Stimulated activated CD8-positive, alpha-beta memory T cell treated with anti-CD3 and anti-CD28 coated beads, Interleukin-15, amount 100 ng/mL, for 4 hours (primary cell): ENCODE measurements around the gene ACKR2.
"Not testable (repeated sequence)": the region's sequence is repeated elsewhere in the genome, so short reads cannot be mapped to it uniquely, and the experiment has no call there.

Experiments
- DNase-seq, 2 donors: peaks; one replicate each; pipeline ENCODE4 v3.0.0-alpha.2; 2020; ENCODE audit warnings: low read depth in 2 of 2

Gene ACKR2

DNA sequence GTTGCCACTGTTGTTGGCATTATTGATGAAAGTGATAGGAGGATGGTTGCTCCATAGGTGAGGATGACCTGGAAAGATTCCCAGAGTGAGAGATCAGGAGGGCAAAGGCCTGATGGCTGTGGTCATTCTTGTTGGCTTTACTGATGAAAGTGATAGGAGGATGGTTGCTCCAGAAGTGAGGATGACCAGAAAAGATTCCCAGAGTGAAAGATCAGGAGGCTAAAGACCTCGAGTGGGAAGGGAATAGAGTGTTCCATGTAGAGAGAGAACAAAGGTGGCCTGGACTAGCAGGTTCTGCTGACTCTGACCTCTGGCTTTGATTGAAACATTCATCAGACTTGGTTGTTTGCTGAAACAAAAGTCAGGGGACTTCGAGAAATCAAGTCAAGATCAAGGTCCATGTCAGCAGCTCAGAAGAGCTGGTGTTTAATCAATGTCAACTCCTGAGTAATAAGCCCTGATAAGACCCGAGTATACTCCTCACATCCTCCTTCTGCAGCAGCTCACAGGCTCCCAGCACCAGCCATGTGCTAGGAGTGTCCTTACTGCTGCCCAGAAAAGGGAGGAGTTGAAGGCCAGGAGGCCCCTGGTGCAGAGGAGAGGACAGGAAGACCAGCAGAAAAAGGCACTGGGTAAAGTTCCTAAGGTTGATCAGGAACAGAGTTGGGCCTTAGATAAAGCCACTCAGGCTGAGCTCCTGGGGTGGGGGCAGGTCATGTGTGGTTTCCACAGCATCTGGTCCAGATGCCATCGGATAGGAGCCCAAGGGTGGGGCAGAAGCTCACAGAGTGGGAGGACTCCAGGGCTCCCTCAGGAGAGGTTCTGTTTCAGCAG lies 46.5 kb downstream of the ACKR2 start:
- no peak for DNase-seq

GRCh38 chr3:42856544-42856943 lies 47.3 kb downstream of the ACKR2 start:
- DNase-seq, result no peak

DNA sequence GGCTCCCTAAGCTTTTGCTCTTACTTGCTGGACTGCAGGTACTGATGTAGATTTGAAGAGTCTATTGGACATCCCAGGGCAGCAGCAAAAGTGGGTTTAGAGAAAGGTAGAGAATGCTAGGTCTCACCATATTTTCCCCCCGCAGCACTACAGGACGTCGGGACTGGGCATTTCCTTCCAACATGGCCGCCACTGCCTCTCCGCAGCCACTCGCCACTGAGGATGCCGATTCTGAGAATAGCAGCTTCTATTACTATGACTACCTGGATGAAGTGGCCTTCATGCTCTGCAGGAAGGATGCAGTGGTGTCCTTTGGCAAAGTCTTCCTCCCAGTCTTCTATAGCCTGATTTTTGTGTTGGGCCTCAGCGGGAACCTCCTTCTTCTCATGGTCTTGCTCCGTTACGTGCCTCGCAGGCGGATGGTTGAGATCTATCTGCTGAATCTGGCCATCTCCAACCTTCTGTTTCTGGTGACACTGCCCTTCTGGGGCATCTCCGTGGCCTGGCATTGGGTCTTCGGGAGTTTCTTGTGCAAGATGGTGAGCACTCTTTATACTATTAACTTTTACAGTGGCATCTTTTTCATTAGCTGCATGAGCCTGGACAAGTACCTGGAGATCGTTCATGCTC lies 55.2 kb downstream of the ACKR2 start:
- DNase-seq, result no peak

DNA sequence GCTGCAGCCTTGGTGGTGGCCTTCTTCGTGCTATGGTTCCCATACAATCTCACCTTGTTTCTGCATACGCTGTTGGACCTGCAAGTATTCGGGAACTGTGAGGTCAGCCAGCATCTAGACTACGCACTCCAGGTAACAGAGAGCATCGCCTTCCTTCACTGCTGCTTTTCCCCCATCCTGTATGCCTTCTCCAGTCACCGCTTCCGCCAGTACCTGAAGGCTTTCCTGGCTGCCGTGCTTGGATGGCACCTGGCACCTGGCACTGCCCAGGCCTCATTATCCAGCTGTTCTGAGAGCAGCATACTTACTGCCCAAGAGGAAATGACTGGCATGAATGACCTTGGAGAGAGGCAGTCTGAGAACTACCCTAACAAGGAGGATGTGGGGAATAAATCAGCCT lies 56.0 kb downstream of the ACKR2 start:
- DNase-seq, result no peak

- DNase-seq, result no peak
Measured at GRCh38 chr3:42867138-42867537, 57.9 kb downstream of the ACKR2 start.

- DNase-seq, result no peak
Measured at GRCh38 chr3:42868841-42869240, 59.6 kb downstream of the ACKR2 start.

GRCh38 chr3:42871592-42872196 lies 62.4 kb downstream of the ACKR2 start:
- DNase-seq, result no peak

- no peak for DNase-seq
Measured at GRCh38 chr3:42872718-42873117, 63.5 kb downstream of the ACKR2 start.

GRCh38 chr3:42873221-42873982 lies 64.2 kb downstream of the ACKR2 start:
- DNase-seq, result no peak

DNA sequence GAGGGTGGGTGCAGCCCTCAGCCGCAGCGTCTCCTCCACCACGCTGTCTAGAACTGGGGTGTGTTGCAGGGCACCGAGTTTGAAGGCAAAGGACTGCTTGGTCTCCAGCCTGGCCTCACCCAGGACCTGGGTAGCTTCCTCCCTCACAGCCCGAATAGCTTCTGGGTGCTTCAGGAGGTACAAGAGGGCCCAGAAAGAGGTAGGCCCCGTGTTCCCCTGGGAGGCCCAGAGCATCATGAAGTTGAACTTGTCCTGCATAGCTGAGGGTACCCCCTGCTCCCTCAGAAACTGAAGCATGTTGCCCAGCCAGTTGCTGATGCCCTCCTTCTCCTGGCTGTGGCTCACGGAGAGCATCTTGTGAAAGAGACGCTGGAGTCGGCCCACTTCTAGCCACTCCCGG lies 65.5 kb downstream of the ACKR2 start:
- DNase-seq, result no peak

DNA sequence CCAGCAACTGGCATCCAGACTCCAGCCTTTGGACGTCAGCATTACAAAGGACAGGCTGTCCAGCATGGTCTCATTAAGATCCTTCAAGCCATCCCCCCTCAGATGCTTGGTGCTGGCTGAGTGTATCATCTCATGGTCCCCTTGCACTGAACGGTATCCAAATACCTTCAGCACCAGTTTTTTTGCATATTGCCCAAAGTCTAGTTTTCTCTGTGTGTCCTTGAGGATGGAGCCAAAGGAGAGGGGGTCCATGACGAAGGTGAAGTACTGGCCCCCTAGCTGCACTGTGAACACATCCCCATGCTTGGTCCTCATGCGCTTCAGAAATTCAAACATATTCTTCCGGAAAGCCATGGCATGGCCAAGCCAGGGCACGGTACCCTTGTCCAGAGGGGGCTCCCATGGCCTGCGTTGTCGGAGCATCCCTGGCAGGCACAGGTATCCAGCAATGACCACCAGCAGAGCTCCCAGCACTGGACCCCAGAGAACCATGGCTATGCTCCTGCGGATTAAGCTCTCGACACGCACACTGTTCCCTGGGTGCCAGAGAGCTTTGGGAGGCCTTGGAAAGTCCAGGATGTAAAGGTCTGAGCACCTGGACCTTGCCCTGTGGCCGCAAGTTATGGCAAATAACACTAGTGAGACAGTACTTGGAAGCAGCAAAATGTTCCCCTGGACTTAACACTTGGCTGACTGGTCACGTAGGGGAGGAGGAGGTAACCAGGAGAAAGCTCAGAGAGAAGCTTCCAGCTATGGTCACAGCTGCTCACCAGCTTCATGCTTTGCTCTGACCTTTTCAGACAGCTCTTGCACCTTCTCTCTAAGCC lies 66.3 kb downstream of the ACKR2 start, which contains the start of gene CYP8B1:
Gene CYP8B1, minus strand, starts transcription at position 555 of the 827 bp plus-strand sequence. Its CDS starts 63 bp downstream, at position 492.
- DNase-seq, result no peak

- no peak for DNase-seq
Measured at GRCh38 chr3:42876401-42876800, 67.2 kb downstream of the ACKR2 start.

DNA sequence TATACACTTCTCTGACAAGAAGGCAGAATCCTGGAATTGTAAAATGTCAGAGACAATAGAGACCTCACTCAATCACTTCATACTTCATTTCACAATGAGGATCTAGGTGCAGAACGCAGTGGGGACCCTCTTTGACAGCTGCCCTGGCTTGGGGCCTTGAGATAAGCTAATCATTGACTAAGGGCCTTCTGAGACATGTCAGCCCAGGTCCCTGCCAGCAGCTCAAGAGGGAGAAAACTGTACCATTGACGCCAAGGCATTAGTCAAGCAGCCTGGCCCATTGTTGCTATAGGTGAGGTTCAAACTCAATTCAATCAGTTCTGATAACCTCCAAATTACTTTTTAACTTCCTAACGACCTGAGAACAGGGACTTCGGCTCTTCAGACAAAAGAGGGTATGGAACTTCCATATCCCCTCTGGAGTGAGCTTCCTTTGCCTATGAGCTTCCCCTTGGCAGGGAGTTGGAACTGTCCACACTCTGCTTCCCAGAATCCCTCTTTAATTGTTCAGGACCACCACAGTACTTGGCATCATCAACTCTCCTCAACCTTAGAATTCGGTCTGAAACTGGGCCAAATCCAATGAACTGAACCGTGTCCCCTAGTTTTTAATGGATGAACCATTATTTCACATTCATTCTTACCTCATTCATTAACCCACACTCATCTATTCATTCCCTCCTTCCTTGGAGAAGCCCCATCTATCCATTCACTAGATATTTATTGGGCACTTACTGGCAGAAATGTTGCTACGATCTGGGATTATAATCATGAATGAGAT lies 67.9 kb downstream of the ACKR2 start:
- DNase-seq, result no peak

GRCh38 chr3:42877881-42878280 lies 68.6 kb downstream of the ACKR2 start:
- no peak for DNase-seq

- no peak for DNase-seq
Measured at GRCh38 chr3:42880183-42880582, 70.9 kb downstream of the ACKR2 start.

GRCh38 chr3:42880601-42881451 lies 71.6 kb downstream of the ACKR2 start:
- DNase-seq, result peak; percentile 74 to 76

DNA sequence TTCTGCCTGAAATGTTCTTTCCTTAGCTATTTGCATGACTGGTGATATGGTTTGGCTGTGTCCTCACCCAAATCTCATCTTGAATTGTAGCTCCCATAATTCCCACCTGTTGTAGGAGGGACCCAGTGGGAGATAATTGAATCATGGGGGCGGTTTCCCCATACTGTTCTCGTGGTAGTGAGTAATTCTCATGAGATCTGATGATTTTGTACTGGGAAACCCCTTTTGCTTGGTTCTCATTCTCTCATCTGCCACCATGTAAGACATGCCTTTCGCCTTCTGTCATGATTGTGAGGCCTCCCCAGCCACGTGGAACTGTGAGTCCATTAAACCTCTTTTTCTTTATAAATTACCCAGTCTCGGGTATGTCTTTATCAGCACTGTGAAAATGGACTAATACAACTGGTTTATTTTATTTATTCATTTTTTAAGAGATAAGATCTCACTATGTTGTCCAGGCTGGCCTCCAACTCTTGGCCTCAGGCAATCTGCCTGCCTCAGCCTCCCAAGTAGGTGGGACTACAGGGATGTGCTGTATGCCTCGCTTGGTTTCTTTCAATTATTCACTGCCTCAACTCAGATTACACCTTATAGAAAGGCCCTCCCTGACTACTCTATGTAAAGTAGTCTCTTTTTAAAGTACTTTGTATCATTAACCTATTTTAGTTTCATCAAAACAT lies 74.1 kb downstream of the ACKR2 start:
- not testable (repeated sequence) for DNase-seq

GRCh38 chr3:42884324-42884723 lies 75.1 kb downstream of the ACKR2 start:
- DNase-seq, result no peak

DNA sequence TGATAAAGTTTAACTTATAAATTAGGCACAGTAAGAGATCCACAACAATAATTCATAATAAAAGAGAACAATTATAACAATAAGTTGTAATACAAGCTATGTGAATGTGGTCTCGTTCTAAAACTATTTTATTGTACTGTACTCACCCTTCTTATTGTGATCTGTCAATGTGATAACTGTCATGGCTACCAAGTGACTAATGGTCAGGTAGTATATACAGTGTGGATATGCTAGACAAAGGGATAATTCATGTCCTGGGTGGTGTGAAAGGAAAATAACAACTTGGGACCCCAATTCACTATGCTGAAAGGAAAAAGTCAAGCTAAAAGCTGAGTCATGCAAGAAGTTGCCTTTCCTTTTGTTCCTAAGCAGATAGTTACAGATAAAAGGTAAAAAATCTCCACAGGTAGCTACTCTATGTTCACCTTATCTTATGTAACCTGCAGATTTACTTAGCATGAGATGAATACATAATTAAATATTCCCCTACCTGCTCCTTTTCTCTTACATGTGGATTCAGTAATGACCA lies 77.1 kb downstream of the ACKR2 start:
- no peak for DNase-seq
